ENCODE measurements around the gene CBL. TPM values are rescaled to one million over a fixed set of nuclear protein-coding genes. Genes with fewer than 3 reads are reported as not detected.

CBL gene
- polyA plus RNA-seq, 1 of the 3 experiments (the other 2 are of a cell fraction), result 9.5 TPM

GRCh38 chr11:119343726-119344125, 137.6 kb downstream of the CBL start:
- H2AFZ ChIP-seq (ENCODE audit: low read depth), result no peak overlapping the region
- no peaks in the 10 kb centered on the region for H3K9me2 ChIP-seq
- no peak overlapping the region for H3K27ac ChIP-seq (ENCODE audit: low read depth in 2 of 2, low read length in 1 of 2)
- H3K4me1 ChIP-seq (ENCODE audit: control insufficient read depth in 1 of 2, insufficient read depth in 2 of 2, low read depth in 1 of 2, low read length in 1 of 2), result peaks cover 0 to 17% of the 10 kb centered on the region in 2 experiments; a peak in 1 of 4 replicates
- no peaks in the 10 kb centered on the region; the same call in 1 of the 2 replicates for H3K27me3 ChIP-seq (ENCODE audit: insufficient read depth)
- no peak overlapping the region for H3K4me3 ChIP-seq (ENCODE audit: low read depth in 2 of 2, low read length in 1 of 2)
- no peaks in the 10 kb centered on the region for H4K20me1 ChIP-seq (ENCODE audit: insufficient read depth)
- H3K4me2 ChIP-seq, result no peak overlapping the region
- POLR2A ChIA-PET, result no interaction called here
- 97% methylated on average over 4 of the region's 7 CpGs for WGBS (ENCODE audit: low lambda C conversion rate)
- no peaks in the 10 kb centered on the region for H3K9me3 ChIP-seq
- H3K36me3 ChIP-seq (replicated peaks in 1 of 2; ENCODE audit: control insufficient read depth in 1 of 2, insufficient read depth in 2 of 2, low read length in 1 of 2), result no peaks in the 10 kb centered on the region
- CTCF ChIA-PET, result interaction anchor here (8.4 to 11.0 kb wide), 3 partner anchors 13 to 131 kb away, joined by 85 to 90 read pairs (median 88); no protein-coding TSS in a partner anchor
- DNase-seq, result no peak
- H3F3A ChIP-seq (replicated peaks; ENCODE audit: insufficient read depth), result no peaks in the 10 kb centered on the region
- no peak overlapping the region for H3K9ac ChIP-seq
- no peaks in the 10 kb centered on the region for H3K79me2 ChIP-seq (ENCODE audit: insufficient read depth)
- TF ChIP-seq CTCF (IDR thresholded peaks at IDR 0.05), result no peak
- TF ChIP-seq PBX3 (IDR thresholded peaks at IDR 0.05), result no peak
- no peak for TF ChIP-seq JUND (IDR thresholded peaks at IDR 0.05)
- no peak for TF ChIP-seq TAF1 (IDR thresholded peaks at IDR 0.05; ENCODE audit: borderline replicate concordance, low read depth, low read length)
- TF ChIP-seq RCOR1 (IDR thresholded peaks at IDR 0.05; ENCODE audit: low read length), result no peak
- no peak for TF ChIP-seq USF1 (IDR thresholded peaks at IDR 0.05; ENCODE audit: borderline replicate concordance, low read depth)
- TF ChIP-seq TCF12 (IDR thresholded peaks at IDR 0.05), result no peak
- no peak for TF ChIP-seq NRF1 (IDR thresholded peaks at IDR 0.05; ENCODE audit: low read depth, low read length)
- TF ChIP-seq TEAD4 (IDR thresholded peaks at IDR 0.05; ENCODE audit: borderline replicate concordance, insufficient read depth), result no peak
- no peak for TF ChIP-seq RAD21 (IDR thresholded peaks at IDR 0.05; ENCODE audit: low read length)
- no peak for TF ChIP-seq POLR2AphosphoS5 (IDR thresholded peaks at IDR 0.05; ENCODE audit: low read depth, low read length)
- no peak for TF ChIP-seq IRF3 (IDR thresholded peaks at IDR 0.05; ENCODE audit: low read depth, low read length)
- no peak for TF ChIP-seq GABPA (IDR thresholded peaks at IDR 0.05; ENCODE audit: low read depth)
- TF ChIP-seq SMC3 (IDR thresholded peaks at IDR 0.05; ENCODE audit: low read depth, low read length), result no peak
- no peak for TF ChIP-seq FOXJ3 (CRISPR knock-in tag; IDR thresholded peaks at IDR 0.05)
- no peak for TF ChIP-seq NFIC (IDR thresholded peaks at IDR 0.05; ENCODE audit: borderline replicate concordance)
- no peak for TF ChIP-seq REST (IDR thresholded peaks at IDR 0.05; ENCODE audit: low read depth, low read length)
- TF ChIP-seq CHD2 (IDR thresholded peaks at IDR 0.05; ENCODE audit: low read length, partially characterized antibody), result no peak
